Stomach (tissue), 4 donors: ENCODE results near the gene ACOT7.

Experiments used
- EP300 ChIP-seq: sonication (generic); formaldehyde crosslinking; IDR thresholded peaks from one replicate; pipeline ENCODE4 v1.6.1; 2017; ENCODE audit warnings: antibody characterized with exemption
- TF ChIP-seq, protein P1 (sequence below), 7 experiments: fragments of 450-650 bp in 4 of 7; fragments of 200-600 bp in 3 of 7; sonication (generic) in 3 of 7; IDR thresholded peaks; one replicate each; pipeline ENCODE4 v1.5.1; 2016 to 2019; ENCODE audit warnings: antibody characterized with exemption in 7 of 7, control low read depth in 2 of 7, mild to moderate bottlenecking in 1 of 7

- TF ChIP-seq, protein P1, sequence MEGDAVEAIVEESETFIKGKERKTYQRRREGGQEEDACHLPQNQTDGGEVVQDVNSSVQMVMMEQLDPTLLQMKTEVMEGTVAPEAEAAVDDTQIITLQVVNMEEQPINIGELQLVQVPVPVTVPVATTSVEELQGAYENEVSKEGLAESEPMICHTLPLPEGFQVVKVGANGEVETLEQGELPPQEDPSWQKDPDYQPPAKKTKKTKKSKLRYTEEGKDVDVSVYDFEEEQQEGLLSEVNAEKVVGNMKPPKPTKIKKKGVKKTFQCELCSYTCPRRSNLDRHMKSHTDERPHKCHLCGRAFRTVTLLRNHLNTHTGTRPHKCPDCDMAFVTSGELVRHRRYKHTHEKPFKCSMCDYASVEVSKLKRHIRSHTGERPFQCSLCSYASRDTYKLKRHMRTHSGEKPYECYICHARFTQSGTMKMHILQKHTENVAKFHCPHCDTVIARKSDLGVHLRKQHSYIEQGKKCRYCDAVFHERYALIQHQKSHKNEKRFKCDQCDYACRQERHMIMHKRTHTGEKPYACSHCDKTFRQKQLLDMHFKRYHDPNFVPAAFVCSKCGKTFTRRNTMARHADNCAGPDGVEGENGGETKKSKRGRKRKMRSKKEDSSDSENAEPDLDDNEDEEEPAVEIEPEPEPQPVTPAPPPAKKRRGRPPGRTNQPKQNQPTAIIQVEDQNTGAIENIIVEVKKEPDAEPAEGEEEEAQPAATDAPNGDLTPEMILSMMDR (IDR thresholded peaks at IDR 0.05) = no peak
- no peak for TF ChIP-seq EP300
Observed at GRCh38 chr1:6247651-6248050, 145.9 kb downstream of the ACOT7 start.
